HCT116 (cell line): ENCODE data around the gene PGS1.

Experiments used
- CBX3 ChIP-seq: IDR thresholded peaks from 2 replicates; pipeline ENCODE4 v1.6.1; 2012; ENCODE audit warnings: low read depth
- ELF1 ChIP-seq: IDR thresholded peaks from 2 replicates; pipeline ENCODE4 v1.6.1; 2012; ENCODE audit warnings: low read depth, borderline replicate concordance
- EZH2 ChIP-seq: fragments of 200-600 bp; sonication (generic); IDR thresholded peaks from 2 replicates; pipeline ENCODE4 v1.6.1; 2017; ENCODE audit warnings: antibody characterized with exemption, mixed run types
- EZH2phosphoT487 ChIP-seq: fragments of 200-600 bp; IDR thresholded peaks from 2 replicates; pipeline ENCODE4 v1.6.1; 2018; ENCODE audit warnings: antibody characterized with exemption, borderline replicate concordance
- JUND ChIP-seq: IDR thresholded peaks from 2 replicates; pipeline ENCODE4 v1.6.1; 2012
- POLR2A ChIP-seq: IDR thresholded peaks from 2 replicates; pipeline ENCODE4 v1.7.0; 2011; ENCODE audit warnings: borderline replicate concordance; ENCODE audit not compliant: insufficient read depth, insufficient read length; ENCODE audit errors: extremely low read depth
- POLR2AphosphoS5 ChIP-seq: IDR thresholded peaks from 2 replicates; pipeline ENCODE4 v1.6.1; 2011; ENCODE audit warnings: mild to moderate bottlenecking, low read depth, low read length, moderate library complexity
- SRF ChIP-seq: IDR thresholded peaks from 2 replicates; pipeline ENCODE4 v1.6.1; 2012; ENCODE audit warnings: low read depth
- YY1 ChIP-seq: IDR thresholded peaks from 2 replicates; pipeline ENCODE4 v1.6.1; 2011; ENCODE audit warnings: low read length, low read depth, moderate library complexity, mild to moderate bottlenecking; ENCODE audit not compliant: insufficient replicate concordance; ENCODE audit errors: extremely low read depth
- ZFX ChIP-seq: fragments of 450-650 bp; IDR thresholded peaks from 2 replicates; pipeline ENCODE4 v1.6.1; 2017
- ZNF274 ChIP-seq: fragments of 200-500 bp; sonication (Bioruptor generic); IDR thresholded peaks from 2 replicates; pipeline ENCODE4 v1.6.1; 2014; ENCODE audit warnings: mild to moderate bottlenecking, low read depth, low read length, inconsistent platforms
- TF ChIP-seq, protein P1 (sequence below): IDR thresholded peaks from 2 replicates; pipeline ENCODE4 v1.6.1; 2012
- TF ChIP-seq, protein P2 (sequence below), 3 experiments: fragments of 200-600 bp in 1 of 3; sonication (generic) in 1 of 3; IDR thresholded peaks in 2 of 3; conservative IDR thresholded peaks in 1 of 3; 2 replicates each; pipeline ENCODE4 v1.5.1; 2012 to 2017; ENCODE audit warnings: low read depth in 2 of 3, low read length in 2 of 3, antibody characterized with exemption in 1 of 3, borderline replicate concordance in 1 of 3, control low read depth in 1 of 3, mild to moderate bottlenecking in 1 of 3, mixed read lengths in 1 of 3, mixed run types in 1 of 3, moderate library complexity in 1 of 3; ENCODE audit not compliant: insufficient read depth in 1 of 3
- TF ChIP-seq, protein P3 (sequence below): IDR thresholded peaks from 2 replicates; pipeline ENCODE4 v1.6.1; 2012; ENCODE audit warnings: low read depth

DNA sequence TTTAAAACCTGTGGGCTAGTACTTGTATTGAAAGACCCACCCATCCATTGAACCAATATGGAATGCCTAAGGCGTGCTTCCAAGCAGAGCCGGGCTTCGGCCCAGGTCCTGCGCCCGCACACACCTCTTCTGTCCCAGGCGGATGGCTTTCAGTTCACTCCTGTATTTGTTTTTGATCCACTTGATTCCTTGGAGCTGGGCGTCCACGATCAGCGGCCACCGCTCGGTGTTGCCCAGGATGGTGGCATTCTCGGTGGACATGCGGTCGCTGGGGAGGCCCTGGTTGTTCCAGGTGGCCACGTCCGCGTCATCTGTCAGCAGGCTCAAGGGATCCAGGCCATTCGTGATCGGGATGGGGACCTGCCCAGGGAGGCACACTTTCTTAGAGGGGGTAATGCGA lies 75.9 kb downstream of the PGS1 start:
- TF ChIP-seq YY1 (no peak), POLR2AphosphoS5 (no peak), POLR2A (no peak), ZFX (no peak), JUND (no peak), EZH2phosphoT487 (no peak), EZH2 (no peak), ZNF274 (no peak), CBX3 (no peak), SRF (no peak), ELF1 (no peak)
- TF ChIP-seq, protein P1, sequence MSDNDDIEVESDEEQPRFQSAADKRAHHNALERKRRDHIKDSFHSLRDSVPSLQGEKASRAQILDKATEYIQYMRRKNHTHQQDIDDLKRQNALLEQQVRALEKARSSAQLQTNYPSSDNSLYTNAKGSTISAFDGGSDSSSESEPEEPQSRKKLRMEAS, result no peak
- TF ChIP-seq, protein P2, sequence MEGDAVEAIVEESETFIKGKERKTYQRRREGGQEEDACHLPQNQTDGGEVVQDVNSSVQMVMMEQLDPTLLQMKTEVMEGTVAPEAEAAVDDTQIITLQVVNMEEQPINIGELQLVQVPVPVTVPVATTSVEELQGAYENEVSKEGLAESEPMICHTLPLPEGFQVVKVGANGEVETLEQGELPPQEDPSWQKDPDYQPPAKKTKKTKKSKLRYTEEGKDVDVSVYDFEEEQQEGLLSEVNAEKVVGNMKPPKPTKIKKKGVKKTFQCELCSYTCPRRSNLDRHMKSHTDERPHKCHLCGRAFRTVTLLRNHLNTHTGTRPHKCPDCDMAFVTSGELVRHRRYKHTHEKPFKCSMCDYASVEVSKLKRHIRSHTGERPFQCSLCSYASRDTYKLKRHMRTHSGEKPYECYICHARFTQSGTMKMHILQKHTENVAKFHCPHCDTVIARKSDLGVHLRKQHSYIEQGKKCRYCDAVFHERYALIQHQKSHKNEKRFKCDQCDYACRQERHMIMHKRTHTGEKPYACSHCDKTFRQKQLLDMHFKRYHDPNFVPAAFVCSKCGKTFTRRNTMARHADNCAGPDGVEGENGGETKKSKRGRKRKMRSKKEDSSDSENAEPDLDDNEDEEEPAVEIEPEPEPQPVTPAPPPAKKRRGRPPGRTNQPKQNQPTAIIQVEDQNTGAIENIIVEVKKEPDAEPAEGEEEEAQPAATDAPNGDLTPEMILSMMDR (IDR thresholded peaks at IDR 0.05 in 2 of 3, conservative IDR thresholded peaks at IDR 0.05 in 1 of 3; ENCODE audit: borderline replicate concordance in 1 of 3, insufficient read depth in 1 of 3, low read depth in 2 of 3, low read length in 2 of 3), result no peak
- TF ChIP-seq, protein P3, sequence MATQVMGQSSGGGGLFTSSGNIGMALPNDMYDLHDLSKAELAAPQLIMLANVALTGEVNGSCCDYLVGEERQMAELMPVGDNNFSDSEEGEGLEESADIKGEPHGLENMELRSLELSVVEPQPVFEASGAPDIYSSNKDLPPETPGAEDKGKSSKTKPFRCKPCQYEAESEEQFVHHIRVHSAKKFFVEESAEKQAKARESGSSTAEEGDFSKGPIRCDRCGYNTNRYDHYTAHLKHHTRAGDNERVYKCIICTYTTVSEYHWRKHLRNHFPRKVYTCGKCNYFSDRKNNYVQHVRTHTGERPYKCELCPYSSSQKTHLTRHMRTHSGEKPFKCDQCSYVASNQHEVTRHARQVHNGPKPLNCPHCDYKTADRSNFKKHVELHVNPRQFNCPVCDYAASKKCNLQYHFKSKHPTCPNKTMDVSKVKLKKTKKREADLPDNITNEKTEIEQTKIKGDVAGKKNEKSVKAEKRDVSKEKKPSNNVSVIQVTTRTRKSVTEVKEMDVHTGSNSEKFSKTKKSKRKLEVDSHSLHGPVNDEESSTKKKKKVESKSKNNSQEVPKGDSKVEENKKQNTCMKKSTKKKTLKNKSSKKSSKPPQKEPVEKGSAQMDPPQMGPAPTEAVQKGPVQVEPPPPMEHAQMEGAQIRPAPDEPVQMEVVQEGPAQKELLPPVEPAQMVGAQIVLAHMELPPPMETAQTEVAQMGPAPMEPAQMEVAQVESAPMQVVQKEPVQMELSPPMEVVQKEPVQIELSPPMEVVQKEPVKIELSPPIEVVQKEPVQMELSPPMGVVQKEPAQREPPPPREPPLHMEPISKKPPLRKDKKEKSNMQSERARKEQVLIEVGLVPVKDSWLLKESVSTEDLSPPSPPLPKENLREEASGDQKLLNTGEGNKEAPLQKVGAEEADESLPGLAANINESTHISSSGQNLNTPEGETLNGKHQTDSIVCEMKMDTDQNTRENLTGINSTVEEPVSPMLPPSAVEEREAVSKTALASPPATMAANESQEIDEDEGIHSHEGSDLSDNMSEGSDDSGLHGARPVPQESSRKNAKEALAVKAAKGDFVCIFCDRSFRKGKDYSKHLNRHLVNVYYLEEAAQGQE, result no peak
